Omental fat pad (tissue), 4 donors: ENCODE results near the gene LETM1. TPM values are rescaled to one million over a fixed set of nuclear protein-coding genes. Genes with fewer than 3 reads are reported as not detected.

ENCODE experiments used
- ATAC-seq: fragments of 150-250 bp; one replicate; pipeline ENCODE4 v1.9.1; 2016; ENCODE audit warnings: mild to moderate bottlenecking, moderate library complexity; ENCODE audit not compliant: low FRiP score
- DNase-seq: peaks from one replicate; pipeline ENCODE4 v3.0.0-alpha.2; 2019; ENCODE audit warnings: low spot score
- total RNA-seq, 4 donors: library from RNA; depleted of rRNA; stranded (reverse); fragments of >200 nt; gene quantifications; one replicate each; pipeline ENCODE4 v1.1.0, GENCODE V29; 2016
- TF ChIP-seq, protein P1 (sequence below), 3 donors: fragments of 450-650 bp; IDR thresholded peaks; one replicate each; pipeline ENCODE4 v1.5.1; 2016 to 2017; ENCODE audit warnings: antibody characterized with exemption in 3 of 3, mild to moderate bottlenecking in 3 of 3, moderate library complexity in 2 of 3

The LETM1 gene
- total RNA-seq, 4 donors from 2014 or later: 42.2 to 104 (median 52.8) TPM

DNA sequence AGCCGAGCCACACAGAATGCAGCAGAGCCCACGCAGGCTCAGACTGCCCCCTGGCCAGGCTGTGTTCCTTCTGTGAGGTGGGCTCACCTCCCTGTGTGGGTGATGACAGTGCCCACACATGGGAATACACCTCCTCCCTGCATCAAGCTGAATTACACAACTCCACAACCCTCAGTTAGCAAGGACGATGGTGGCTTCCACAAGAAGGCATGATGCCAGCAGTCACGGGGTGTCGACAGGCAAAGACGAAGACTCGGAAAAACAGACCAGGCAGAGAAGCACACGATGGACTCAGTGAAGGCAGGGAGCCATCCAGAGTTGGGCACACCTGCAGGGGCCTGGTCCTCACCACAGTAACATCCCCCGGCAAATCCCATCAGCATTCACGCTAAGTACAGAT lies 12.1 kb downstream of the LETM1 start:
- TF ChIP-seq, protein P1, sequence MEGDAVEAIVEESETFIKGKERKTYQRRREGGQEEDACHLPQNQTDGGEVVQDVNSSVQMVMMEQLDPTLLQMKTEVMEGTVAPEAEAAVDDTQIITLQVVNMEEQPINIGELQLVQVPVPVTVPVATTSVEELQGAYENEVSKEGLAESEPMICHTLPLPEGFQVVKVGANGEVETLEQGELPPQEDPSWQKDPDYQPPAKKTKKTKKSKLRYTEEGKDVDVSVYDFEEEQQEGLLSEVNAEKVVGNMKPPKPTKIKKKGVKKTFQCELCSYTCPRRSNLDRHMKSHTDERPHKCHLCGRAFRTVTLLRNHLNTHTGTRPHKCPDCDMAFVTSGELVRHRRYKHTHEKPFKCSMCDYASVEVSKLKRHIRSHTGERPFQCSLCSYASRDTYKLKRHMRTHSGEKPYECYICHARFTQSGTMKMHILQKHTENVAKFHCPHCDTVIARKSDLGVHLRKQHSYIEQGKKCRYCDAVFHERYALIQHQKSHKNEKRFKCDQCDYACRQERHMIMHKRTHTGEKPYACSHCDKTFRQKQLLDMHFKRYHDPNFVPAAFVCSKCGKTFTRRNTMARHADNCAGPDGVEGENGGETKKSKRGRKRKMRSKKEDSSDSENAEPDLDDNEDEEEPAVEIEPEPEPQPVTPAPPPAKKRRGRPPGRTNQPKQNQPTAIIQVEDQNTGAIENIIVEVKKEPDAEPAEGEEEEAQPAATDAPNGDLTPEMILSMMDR (IDR thresholded peaks at IDR 0.05): no peak
- ATAC-seq (no peak), DNase-seq (no peak)

DNA sequence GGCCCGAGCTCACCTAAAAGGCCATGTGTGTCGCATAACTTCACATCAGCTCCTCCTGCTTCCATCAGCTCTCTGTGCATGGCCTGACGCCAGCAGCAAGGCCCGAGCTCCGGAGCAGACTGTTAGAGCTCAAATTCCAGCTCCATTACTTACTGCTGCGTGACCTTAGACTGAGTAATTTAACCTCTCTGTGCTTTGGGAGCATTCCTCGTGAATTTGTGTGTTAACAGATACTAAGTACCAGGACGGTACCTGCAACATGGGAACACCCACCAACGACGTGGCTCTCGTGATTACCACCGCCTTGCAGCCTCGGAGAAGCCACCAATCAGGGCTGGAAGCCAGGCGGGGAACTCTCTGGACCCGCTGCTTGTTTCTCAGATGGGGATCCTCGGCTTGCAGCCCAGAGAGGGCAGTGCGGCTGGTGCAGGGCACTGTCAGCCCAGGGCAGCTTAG lies 12.9 kb downstream of the LETM1 start:
- DNase-seq: no peak
- no peak for ATAC-seq
- TF ChIP-seq, protein P1 (IDR thresholded peaks at IDR 0.05): no peak

DNA sequence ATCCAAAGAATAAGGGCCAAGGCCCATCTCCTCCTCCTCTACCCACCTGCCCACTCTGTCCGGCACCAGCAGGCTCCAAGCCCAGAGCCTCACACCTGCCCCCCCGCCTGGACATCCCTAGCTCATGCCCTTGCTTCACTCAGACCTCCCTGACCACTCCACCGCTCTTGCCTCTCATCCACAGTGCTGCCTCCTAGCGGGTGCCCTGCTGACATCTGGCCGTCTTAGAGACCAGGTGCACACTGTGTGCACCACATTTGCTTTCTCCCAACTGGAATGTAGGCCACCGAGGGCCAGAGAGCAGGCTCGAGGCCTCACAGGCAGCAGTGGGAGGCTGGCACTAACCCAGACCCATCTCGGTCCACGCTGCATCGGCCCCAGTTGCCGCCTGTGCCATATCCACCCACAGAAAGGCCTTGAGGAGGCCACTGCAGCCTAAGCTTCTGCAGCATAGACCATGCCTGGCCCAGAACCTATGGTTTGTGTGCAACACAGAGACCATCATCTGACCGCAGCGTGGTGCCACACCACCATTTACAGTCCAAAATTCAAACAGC lies 13.5 kb downstream of the LETM1 start:
- TF ChIP-seq, protein P1 (IDR thresholded peaks at IDR 0.05): no peak
- DNase-seq (no peak), ATAC-seq (no peak)

DNA sequence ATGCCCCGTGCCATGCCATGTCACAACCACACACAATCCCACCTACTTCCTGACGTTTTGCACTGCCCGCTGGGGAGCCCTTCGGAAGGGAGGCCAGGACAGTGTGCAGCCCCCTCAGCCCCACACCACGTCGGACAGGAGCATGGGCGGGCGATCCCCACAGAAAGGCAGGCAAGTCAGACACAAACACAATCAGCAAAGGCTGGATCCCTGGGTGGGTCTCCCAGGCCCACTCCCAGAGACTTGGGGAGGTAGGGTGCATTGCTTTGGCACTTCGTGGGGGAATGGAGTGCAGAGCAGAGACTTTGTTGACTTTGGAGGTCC lies 14.1 kb downstream of the LETM1 start:
- ATAC-seq: no peak
- TF ChIP-seq, protein P1 (IDR thresholded peaks at IDR 0.05): no peak
- no peak for DNase-seq

DNA sequence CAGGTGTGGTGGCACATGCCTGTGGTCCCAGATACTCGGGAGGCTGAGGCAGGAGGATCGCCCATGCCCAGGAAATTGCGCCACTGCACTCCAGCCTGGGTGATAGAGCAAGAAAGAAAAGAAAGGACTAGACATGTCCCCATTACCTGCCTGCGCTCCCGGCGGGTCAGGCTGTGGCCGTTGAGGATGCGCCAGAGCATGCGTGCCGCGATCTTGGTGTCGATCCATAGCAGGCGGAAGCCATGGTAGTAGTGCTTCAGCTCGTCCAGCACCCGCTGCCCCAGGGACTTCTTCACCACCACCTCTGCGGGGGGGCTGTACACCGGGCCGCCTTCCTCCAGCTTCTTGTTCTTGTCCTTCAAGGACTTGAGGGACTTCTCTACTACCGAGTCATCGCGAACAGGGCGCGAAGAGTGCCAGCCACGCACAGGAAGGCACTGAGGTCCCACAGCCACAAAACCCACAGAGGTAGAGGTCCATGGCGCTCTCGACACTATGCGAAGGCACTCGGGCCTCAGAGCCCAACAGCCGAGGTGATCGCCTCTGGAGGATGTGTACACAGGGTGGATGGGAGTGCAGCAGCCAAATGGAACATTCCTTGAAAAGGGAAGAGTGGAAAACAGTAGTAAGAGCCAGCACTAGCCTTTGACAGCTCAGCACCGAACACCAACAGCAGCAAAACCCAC lies 14.6 kb downstream of the LETM1 start:
- ATAC-seq (no peak), DNase-seq (no peak)
- TF ChIP-seq, protein P1 (IDR thresholded peaks at IDR 0.05): no peak

DNA sequence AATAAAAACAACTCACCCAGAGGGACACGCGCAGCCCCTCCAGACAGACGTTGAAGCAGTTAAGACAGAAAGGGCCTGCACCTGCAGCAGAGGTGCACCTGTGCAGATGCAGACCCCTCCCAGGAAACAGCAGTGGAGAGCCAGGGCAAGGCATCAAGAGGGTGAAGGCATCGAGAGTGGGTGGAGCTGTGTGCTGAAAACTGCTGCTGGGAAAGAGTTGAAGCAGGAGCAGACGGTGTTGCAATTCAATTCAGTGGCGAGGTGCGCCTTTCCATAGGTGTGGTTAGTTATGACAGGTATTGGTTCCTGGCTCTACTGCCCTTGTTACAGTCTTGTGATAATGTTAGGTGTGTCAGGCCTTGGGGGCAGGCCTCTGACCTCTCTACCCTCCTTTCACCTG lies 16.7 kb downstream of the LETM1 start:
- DNase-seq (no peak), ATAC-seq (no peak)
- TF ChIP-seq, protein P1 (IDR thresholded peaks at IDR 0.05): no peak

DNA sequence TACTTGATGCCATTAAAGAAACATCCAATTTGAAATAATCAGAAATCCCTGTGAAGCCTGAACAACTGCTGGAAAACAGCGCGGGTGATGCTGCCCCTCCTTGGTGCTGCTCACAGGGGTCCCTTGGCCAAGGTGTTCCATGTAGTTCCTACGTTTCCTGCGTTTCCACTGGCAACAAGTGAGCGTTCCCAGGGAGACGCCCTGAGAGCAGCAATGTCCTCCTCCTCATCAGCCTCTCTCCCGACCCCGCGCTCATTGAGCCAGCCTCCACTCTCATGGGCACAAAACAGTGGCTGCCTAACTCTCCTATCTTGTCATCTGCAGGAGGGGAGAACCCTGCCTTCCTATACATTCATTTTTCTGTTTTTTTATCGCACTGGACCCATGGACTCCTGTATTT lies 18.9 kb downstream of the LETM1 start:
- DNase-seq (no peak), ATAC-seq (no peak)
- TF ChIP-seq, protein P1 (IDR thresholded peaks at IDR 0.05): no peak
